HepG2 (cell line): ENCODE measurements around the gene LUC7L2. TPM values are rescaled to one million over a fixed set of nuclear protein-coding genes. Genes with fewer than 3 reads are reported as not detected.

Experiments used
- ELF3 ChIP-seq: IDR thresholded peaks from 2 replicates; pipeline ENCODE4 v1.6.1; 2016; ENCODE audit warnings: missing genetic modification reagents, missing compliant biosample characterization
- TCF7 ChIP-seq: sonication (generic); IDR thresholded peaks from 2 replicates; pipeline ENCODE4 v1.6.1; 2016; ENCODE audit warnings: antibody characterized with exemption, low read depth
- ZBTB3 ChIP-seq: sonication (generic); formaldehyde crosslinking; IDR thresholded peaks from 2 replicates; pipeline ENCODE4 v1.4.0; 2020; ENCODE audit warnings: low read depth, mild to moderate bottlenecking, moderate library complexity, missing genetic modification reagents, borderline replicate concordance
- ZEB1 ChIP-seq: IDR thresholded peaks from 2 replicates; pipeline ENCODE4 v1.6.1; 2012; ENCODE audit warnings: mild to moderate bottlenecking, low read depth, inconsistent platforms; ENCODE audit not compliant: insufficient replicate concordance
- ZNF264 ChIP-seq: sonication (generic); formaldehyde crosslinking; IDR thresholded peaks from 2 replicates; pipeline ENCODE4 v1.4.0; 2020; ENCODE audit warnings: missing genetic modification reagents
- ZNF34 ChIP-seq: sonication (generic); formaldehyde crosslinking; IDR thresholded peaks from 2 replicates; pipeline ENCODE4 v1.4.0; 2020; ENCODE audit warnings: mild to moderate bottlenecking, missing genetic modification reagents, borderline replicate concordance
- ZNF768 ChIP-seq: sonication (generic); formaldehyde crosslinking; IDR thresholded peaks from 2 replicates; pipeline ENCODE4 v1.4.0; 2020; ENCODE audit warnings: missing genetic modification reagents
- ZNF883 ChIP-seq: sonication (generic); formaldehyde crosslinking; IDR thresholded peaks from 2 replicates; pipeline ENCODE4 v1.5.1; 2020; ENCODE audit warnings: mild to moderate bottlenecking, missing genetic modification reagents; ENCODE audit errors: not compliant biosample characterization
- polyA plus RNA-seq, 8 experiments: library from polyadenylated mRNA; depleted of rRNA in 3 of 8; stranded (reverse) in 7 of 8; unstranded in 1 of 8; fragments of >200 nt; fragmentation: Illumina TruSeq in 4 of 8; extraction: Trizol in 4 of 8; gene quantifications; 2 replicates each; pipeline versions ENCODE4 v1.2.1 to v1.2.3, GENCODE V29; 2011 to 2016; ENCODE audit warnings: low read depth in 4 of 8, missing spikeins in 1 of 8, mixed read lengths in 1 of 8; ENCODE audit not compliant: insufficient read depth in 1 of 8
- total RNA-seq, 5 experiments: library from RNA; depleted of rRNA; stranded (reverse); fragments of >200 nt; fragmentation: Illumina TruSeq; extraction: Trizol; gene quantifications; 2 replicates each; pipeline ENCODE4 v1.2.3, GENCODE V29; 2016; ENCODE audit warnings: low read depth in 1 of 5
- TF ChIP-seq, protein P1 (sequence below): sonication (generic); formaldehyde crosslinking; conservative IDR thresholded peaks from 2 replicates; pipeline ENCODE4 v1.4.0; 2020; ENCODE audit warnings: missing genetic modification reagents
- TF ChIP-seq, protein P2 (sequence below): sonication (generic); formaldehyde crosslinking; IDR thresholded peaks from 2 replicates; pipeline ENCODE4 v1.4.0; 2020; ENCODE audit warnings: missing genetic modification reagents, borderline replicate concordance
- TF ChIP-seq, protein P3 (sequence below): IDR thresholded peaks from 2 replicates; pipeline ENCODE4 v1.6.1; 2018; ENCODE audit warnings: missing genetic modification reagents, mild to moderate bottlenecking, missing compliant biosample characterization
- TF ChIP-seq, protein P4 (sequence below): sonication (generic); formaldehyde crosslinking; IDR thresholded peaks from 2 replicates; pipeline ENCODE4 v1.4.0; 2020; ENCODE audit warnings: missing genetic modification reagents, borderline replicate concordance
- TF ChIP-seq, protein P5 (sequence below): sonication (generic); formaldehyde crosslinking; IDR thresholded peaks from 2 replicates; pipeline ENCODE4 v1.4.0; 2020; ENCODE audit warnings: mild to moderate bottlenecking, missing genetic modification reagents
- TF ChIP-seq, protein P6 (sequence below): sonication (generic); formaldehyde crosslinking; IDR thresholded peaks from 2 replicates; pipeline ENCODE4 v1.5.1; 2020; ENCODE audit warnings: missing genetic modification reagents, mild to moderate bottlenecking, borderline replicate concordance

The LUC7L2 gene
- total and polyA plus RNA-seq, 2 of the 13 experiments (the other 11 are each of a cell fraction or from before 2014, with no cell fraction given) = 17.9 to 50.7 TPM

DNA sequence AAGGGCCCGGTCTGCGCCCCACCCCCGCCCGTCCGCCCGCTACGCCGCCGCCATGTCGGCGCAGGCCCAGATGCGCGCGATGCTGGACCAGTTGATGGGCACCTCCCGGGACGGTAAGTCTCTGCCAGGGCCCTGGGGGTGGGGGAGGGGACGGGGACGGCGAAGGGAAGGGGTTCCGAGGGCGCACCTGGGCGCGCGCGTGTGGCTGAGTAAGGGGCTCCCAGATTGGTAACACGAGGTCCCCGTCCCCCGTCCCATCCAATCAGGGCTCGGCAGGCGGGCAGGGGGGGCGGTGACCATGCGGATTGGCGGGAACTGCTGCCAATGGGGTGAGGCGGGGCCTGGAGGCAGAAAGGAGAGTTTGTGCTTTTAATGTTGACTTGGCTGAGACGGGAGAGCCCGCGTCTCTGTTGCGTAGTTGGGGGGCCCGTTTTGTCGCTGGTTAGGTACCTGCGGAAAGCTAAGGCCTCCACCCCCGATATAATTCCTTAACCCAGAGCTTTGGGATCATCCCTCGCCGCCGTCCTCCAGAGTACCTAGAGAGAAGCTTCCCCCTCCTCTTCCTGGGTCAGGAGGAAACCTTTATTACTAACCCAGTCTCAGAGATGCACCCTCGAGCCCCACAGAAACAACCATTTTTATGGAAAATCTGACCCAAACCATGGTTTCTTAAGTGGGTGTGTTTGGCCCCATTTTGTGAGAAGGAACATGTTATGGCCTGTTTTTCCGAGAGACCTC lies 685 bp downstream of the LUC7L2 start (continued):
- TF ChIP-seq, protein P1, sequence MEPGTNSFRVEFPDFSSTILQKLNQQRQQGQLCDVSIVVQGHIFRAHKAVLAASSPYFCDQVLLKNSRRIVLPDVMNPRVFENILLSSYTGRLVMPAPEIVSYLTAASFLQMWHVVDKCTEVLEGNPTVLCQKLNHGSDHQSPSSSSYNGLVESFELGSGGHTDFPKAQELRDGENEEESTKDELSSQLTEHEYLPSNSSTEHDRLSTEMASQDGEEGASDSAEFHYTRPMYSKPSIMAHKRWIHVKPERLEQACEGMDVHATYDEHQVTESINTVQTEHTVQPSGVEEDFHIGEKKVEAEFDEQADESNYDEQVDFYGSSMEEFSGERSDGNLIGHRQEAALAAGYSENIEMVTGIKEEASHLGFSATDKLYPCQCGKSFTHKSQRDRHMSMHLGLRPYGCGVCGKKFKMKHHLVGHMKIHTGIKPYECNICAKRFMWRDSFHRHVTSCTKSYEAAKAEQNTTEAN = no peak
- no peak for TF ChIP-seq ZNF264
- TF ChIP-seq, protein P2, sequence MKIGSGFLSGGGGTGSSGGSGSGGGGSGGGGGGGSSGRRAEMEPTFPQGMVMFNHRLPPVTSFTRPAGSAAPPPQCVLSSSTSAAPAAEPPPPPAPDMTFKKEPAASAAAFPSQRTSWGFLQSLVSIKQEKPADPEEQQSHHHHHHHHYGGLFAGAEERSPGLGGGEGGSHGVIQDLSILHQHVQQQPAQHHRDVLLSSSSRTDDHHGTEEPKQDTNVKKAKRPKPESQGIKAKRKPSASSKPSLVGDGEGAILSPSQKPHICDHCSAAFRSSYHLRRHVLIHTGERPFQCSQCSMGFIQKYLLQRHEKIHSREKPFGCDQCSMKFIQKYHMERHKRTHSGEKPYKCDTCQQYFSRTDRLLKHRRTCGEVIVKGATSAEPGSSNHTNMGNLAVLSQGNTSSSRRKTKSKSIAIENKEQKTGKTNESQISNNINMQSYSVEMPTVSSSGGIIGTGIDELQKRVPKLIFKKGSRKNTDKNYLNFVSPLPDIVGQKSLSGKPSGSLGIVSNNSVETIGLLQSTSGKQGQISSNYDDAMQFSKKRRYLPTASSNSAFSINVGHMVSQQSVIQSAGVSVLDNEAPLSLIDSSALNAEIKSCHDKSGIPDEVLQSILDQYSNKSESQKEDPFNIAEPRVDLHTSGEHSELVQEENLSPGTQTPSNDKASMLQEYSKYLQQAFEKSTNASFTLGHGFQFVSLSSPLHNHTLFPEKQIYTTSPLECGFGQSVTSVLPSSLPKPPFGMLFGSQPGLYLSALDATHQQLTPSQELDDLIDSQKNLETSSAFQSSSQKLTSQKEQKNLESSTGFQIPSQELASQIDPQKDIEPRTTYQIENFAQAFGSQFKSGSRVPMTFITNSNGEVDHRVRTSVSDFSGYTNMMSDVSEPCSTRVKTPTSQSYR (CRISPR knock-in tag) = peak; percentile 86
- TF ChIP-seq TCF7 = no peak
- no peak for TF ChIP-seq ZNF883 (CRISPR knock-in tag)
- no peak for TF ChIP-seq ELF3 (CRISPR knock-in tag)
- peak; percentile 30 for TF ChIP-seq ZEB1
- peak; percentile 10; the same call in 1 of the 2 replicates for TF ChIP-seq ZNF768 (CRISPR knock-in tag)
- TF ChIP-seq, protein P3, sequence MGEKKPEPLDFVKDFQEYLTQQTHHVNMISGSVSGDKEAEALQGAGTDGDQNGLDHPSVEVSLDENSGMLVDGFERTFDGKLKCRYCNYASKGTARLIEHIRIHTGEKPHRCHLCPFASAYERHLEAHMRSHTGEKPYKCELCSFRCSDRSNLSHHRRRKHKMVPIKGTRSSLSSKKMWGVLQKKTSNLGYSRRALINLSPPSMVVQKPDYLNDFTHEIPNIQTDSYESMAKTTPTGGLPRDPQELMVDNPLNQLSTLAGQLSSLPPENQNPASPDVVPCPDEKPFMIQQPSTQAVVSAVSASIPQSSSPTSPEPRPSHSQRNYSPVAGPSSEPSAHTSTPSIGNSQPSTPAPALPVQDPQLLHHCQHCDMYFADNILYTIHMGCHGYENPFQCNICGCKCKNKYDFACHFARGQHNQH (CRISPR knock-in tag) = peak; percentile 36; the same call in 1 of the 2 replicates
- TF ChIP-seq, protein P4, sequence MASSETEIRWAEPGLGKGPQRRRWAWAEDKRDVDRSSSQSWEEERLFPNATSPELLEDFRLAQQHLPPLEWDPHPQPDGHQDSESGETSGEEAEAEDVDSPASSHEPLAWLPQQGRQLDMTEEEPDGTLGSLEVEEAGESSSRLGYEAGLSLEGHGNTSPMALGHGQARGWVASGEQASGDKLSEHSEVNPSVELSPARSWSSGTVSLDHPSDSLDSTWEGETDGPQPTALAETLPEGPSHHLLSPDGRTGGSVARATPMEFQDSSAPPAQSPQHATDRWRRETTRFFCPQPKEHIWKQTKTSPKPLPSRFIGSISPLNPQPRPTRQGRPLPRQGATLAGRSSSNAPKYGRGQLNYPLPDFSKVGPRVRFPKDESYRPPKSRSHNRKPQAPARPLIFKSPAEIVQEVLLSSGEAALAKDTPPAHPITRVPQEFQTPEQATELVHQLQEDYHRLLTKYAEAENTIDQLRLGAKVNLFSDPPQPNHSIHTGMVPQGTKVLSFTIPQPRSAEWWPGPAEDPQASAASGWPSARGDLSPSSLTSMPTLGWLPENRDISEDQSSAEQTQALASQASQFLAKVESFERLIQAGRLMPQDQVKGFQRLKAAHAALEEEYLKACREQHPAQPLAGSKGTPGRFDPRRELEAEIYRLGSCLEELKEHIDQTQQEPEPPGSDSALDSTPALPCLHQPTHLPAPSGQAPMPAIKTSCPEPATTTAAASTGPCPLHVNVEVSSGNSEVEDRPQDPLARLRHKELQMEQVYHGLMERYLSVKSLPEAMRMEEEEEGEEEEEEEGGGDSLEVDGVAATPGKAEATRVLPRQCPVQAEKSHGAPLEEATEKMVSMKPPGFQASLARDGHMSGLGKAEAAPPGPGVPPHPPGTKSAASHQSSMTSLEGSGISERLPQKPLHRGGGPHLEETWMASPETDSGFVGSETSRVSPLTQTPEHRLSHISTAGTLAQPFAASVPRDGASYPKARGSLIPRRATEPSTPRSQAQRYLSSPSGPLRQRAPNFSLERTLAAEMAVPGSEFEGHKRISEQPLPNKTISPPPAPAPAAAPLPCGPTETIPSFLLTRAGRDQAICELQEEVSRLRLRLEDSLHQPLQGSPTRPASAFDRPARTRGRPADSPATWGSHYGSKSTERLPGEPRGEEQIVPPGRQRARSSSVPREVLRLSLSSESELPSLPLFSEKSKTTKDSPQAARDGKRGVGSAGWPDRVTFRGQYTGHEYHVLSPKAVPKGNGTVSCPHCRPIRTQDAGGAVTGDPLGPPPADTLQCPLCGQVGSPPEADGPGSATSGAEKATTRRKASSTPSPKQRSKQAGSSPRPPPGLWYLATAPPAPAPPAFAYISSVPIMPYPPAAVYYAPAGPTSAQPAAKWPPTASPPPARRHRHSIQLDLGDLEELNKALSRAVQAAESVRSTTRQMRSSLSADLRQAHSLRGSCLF (CRISPR knock-in tag) = no peak
- TF ChIP-seq, protein P5, sequence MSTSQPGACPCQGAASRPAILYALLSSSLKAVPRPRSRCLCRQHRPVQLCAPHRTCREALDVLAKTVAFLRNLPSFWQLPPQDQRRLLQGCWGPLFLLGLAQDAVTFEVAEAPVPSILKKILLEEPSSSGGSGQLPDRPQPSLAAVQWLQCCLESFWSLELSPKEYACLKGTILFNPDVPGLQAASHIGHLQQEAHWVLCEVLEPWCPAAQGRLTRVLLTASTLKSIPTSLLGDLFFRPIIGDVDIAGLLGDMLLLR = peak; percentile 48
- no peak for TF ChIP-seq ZNF34 (CRISPR knock-in tag)
- TF ChIP-seq, protein P6, sequence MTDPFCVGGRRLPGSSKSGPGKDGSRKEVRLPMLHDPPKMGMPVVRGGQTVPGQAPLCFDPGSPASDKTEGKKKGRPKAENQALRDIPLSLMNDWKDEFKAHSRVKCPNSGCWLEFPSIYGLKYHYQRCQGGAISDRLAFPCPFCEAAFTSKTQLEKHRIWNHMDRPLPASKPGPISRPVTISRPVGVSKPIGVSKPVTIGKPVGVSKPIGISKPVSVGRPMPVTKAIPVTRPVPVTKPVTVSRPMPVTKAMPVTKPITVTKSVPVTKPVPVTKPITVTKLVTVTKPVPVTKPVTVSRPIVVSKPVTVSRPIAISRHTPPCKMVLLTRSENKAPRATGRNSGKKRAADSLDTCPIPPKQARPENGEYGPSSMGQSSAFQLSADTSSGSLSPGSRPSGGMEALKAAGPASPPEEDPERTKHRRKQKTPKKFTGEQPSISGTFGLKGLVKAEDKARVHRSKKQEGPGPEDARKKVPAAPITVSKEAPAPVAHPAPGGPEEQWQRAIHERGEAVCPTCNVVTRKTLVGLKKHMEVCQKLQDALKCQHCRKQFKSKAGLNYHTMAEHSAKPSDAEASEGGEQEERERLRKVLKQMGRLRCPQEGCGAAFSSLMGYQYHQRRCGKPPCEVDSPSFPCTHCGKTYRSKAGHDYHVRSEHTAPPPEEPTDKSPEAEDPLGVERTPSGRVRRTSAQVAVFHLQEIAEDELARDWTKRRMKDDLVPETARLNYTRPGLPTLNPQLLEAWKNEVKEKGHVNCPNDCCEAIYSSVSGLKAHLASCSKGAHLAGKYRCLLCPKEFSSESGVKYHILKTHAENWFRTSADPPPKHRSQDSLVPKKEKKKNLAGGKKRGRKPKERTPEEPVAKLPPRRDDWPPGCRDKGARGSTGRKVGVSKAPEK (CRISPR knock-in tag) = no peak
- TF ChIP-seq ZBTB3 (CRISPR knock-in tag) = no peak
